GM21390 (cell line): ENCODE data around the gene ABTB2.
A peak's percentile ranks its signal among the peaks of the same experiment; 100 is the strongest.
"Not testable (repeated sequence)": the region's sequence is repeated elsewhere in the genome, so short reads cannot be mapped to it uniquely, and the experiment has no call there.

Experiments used
- ATAC-seq: cut with Tn5 transposase; IDR thresholded peaks from one replicate; pipeline ENCODE4 v1.9.1; 2021; ENCODE audit not compliant: unreplicated experiment

The ABTB2 gene

DNA sequence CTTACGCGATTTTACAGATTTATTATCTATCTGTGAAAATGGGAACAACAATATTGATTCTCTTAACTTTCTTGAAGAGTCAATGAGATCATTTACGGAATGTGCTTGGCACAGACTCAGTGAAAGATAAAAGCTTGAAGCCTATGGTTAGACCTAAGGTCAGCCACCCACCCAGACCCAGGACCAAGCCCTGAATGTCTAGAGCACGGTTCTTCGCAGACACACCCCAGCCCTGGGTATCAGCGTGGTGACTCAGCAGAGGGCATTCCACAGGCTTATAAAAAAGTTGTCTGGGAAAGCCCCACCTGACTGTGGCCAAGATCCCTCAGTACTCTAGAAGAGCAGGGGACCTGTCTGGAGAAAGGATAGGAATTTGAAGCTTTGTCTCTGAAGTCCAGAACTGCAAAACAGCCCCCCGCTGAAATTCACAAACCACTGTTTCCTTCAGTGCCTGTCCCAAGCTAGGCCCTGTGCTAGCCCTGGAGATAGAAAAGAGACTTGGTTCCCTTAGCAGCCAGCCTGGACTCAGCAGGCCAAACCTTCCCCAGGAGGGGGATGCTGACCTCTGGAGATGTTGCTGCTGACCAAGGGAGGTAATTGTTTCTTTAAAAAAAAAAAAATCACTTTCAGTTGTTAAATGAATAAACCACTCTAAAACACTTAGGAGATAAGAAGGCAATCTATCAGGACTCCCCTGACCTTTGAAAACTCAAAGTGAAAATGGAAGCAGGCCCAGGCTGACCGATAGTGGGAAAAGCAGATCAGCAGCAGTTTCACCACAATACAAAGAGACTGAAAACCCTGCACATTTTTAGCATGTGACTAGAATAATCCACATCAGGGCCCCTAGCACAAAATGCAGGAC, 114.0 kb downstream of the ABTB2 start:
- peak; percentile 57 for ATAC-seq

DNA sequence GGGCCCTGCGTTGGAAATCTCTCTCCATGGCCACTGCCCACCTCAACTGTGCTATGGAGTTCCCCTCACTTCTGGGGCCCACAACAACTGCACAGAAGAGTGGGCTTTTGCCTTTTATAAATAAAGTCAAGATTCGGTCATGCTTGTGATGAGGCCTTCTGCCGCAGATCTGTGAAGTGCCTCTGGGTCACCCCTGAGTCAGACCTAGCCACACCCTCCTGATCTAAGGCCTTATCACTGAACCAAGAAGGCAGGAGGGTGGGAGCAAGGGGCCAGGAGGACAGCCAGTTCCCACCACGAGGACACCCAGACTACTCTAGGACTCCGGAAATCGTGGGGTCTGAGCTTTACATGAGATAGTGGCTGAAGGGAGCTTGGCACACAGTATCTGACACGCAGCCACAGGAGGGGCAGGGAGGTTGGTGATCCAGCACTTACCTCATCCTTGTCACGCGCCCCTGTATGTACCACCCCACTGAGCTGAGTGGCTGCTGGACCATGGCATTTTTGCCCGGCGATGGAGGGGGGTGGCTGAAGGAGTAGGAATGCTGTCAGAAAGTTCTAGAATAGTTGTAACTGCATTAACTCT, 115.7 kb downstream of the ABTB2 start:
- peak; percentile 23 for ATAC-seq

DNA sequence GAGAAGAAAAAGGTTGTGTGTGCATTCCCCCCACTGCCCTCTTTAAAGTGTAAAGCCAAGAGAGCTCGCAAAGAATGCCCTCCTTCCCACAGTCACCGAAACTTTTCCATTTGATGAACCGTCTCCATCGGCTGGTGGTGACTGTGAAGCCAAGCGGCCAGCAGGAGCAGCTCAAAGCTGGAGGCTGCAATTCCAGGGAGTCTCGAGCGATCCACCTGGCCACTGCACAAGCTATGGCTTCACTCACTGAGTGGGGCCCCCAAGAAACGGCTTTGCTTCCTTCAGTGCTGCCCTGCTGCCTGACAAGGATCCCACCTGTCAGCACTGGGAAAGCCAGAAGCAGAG, 117.7 kb downstream of the ABTB2 start:
- ATAC-seq = no peak

DNA sequence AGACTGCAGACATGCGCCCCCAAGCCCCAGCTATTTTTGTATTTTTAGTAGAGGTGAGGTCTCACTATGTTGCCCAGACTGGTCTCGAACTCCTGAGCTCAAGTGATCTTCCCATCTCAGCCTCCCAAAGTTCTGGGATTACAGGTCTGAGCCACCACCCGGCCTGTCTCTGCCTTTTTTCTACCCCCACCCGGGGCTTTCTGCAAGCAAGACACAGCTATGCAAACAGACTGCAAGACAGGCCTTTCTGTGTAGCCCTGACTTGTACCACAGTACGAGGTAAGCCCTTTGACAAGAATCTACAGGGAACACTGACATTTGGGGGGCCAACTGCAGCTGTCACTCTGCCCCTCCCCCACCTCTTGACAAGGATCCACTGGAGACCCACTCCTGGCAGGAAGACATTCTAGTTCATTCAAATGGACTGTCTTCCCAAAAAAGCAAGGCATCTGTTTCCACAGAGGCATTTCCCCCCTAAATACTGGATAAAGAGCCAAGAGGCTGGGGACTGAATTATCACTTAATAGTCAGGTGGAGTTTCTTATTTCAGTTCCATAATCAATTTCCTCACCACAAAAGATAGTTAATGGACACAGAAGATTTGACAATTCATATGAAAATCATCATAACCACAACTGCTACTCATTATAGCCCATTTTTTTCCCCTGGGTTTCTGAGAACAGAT, 118.2 kb downstream of the ABTB2 start:
- ATAC-seq = peak; percentile 28

DNA sequence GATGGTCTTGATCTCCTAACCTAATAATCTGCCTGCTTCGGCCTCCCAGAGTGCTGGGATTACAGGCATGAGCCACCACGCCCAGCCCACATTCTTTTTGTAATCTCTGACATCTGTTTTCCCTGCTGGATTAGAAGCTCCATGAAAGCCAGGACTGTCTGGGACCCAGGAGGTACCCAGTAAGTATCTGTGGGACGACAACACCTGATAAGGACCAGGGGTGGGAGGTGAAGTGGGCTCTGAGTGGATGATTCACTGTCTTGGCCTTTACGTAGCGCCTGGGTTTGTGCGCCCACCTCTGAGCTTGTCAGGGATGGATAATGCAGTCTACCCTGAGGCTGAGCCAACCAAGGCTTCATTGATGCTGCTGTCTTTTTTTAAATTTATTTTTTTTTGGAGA, 118.8 kb downstream of the ABTB2 start:
- no peak for ATAC-seq

DNA sequence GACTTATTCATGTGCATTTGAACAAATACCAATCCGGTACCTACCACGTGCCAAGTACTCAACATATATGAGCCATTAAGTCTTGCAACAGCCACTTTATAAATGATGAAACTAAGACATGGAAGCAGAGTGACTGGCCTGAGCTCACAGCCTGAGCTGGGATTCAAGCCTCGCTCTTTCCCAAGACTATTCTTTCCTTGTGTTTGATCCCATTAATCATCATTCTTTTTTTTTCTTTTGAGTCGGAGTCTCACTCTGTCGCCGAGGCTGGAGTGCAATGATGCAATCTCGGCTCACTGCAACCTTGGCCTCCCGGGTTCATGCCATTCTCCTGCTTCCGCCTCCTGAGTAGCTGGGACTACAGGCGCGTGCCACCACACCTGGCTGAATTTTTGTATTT, 119.3 kb downstream of the ABTB2 start:
- no peak for ATAC-seq

DNA sequence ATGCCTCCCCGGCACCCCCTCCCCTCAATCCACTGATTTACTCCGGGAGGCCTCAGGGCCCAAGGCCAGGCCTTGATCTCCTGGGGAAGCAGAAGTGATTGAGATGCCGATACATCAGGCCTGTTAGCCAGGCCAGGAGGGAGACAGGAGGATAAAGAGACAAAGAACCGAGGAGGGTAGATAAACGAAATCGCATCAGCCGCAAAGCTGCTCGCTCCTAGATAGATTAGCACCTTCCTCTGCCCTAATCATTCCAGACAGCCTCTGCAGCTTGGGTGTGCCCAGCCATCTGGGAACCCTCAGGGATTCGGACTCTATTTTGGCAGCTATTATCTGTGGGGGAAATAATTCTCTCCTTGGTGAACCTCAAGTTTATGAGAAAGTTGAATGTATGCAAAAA, 121.2 kb downstream of the ABTB2 start:
- no peak for ATAC-seq

DNA sequence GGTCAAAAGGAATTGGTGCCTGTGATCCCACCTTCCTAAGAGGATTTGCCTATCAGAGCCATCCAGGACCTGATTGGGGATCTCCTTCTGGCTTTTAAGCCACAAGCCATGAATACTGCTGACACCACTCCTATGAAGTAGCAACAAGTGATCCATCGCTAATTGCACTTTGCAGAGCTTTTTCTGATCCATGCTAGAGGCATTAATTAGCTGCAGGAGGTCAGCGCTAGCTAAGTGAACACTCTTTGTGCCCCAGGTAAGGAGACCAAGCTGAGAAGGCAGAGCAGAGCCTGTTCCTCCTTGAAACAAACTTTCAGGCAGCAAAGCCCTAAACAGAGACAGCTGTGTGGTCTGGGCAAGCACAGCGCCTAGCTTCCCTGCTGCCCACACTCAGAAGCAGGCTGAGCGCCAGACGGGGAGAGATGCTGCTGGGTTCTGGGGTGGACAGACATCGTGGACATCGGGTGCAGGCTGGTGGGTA, 122.2 kb downstream of the ABTB2 start:
- no peak for ATAC-seq

DNA sequence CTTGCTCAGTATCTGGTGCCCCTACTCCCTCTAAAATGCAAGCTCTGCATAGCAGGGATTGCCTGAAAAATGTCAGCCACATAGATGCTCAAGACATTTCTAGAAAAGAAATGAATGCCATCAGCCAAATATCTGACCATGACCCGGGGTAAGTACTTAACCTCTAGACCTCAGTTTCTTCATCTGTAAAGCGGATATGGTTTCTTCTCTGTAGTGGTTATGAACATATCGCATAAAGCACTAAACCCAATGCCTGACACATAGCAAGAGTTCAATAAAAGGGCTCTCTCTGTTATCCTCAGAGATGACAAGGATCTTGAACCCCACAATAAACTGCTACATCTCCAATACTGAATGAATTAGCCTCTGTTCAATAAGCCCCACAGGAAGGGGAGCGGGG, 122.6 kb downstream of the ABTB2 start:
- peak; percentile 31 for ATAC-seq

DNA sequence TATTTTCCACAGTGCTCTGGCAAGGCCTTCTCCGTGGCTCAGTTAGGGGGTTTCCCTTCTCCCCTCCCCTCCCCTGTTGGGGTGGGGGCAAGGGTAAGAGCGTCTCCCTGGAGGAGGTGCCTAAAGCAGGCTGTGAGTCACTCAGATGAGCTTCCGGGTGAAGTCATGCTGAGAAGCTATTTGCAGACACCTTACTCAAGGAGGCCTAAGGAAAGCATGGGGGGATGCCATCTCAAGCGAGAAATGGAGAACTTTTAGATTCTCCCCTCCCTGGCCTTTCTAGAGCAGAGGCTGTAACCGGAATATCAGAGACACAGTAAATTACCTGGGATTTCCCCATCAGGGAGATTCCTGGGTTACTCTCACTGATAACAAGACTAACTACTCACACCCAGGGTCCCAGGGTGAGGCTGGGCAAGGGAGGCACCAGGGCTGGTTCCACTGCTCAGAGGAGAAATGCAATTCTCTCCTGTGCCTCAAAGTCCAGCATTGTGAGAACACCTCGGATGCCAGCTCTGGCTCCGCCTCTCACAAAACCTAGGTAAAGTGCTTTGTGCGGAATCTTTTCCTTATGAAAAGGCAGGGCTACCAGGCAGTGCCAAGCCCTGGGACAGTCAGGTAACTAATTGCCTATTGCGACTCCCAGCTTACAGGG, 123.6 kb downstream of the ABTB2 start:
- peak; percentile 78 for ATAC-seq

DNA sequence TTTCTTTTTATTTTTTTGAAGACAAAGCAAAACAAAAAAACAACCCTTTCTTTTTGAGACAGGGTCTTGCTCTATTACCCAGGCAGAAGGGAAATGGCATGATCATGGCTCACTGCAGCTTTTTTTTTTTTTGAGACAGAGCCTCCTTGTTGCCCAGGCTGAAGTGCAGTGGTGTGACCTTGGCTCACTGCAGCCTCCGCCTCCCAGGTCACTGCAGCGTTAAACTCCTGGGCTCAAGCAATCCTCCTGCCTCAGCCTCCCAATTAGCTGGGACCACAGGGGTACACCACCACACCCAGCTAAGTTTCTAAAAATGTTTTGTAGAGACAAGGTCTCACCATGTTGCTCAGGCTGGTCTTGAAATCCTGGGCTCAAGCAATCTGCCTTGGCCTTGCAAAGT, 124.6 kb downstream of the ABTB2 start:
- no peak for ATAC-seq

DNA sequence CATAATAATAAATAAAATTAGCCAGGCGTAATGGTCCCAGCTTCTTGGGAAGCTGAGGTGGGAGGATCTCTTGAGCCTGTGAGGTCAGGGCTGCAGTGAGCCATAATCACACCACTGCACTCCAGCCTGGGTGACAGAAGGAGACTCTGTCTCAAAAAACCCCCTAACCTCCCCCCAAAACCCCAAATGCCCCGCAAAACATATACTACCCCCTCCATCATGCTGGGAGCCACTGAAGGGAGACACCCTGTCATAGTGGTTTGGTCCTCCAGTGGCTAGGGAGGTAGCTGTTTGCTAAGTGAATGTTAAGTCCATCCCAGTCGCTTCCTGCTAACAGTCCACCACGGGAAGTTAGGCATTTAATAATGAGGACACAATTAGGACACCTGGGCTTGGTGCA, 125.0 kb downstream of the ABTB2 start:
- ATAC-seq = no peak

DNA sequence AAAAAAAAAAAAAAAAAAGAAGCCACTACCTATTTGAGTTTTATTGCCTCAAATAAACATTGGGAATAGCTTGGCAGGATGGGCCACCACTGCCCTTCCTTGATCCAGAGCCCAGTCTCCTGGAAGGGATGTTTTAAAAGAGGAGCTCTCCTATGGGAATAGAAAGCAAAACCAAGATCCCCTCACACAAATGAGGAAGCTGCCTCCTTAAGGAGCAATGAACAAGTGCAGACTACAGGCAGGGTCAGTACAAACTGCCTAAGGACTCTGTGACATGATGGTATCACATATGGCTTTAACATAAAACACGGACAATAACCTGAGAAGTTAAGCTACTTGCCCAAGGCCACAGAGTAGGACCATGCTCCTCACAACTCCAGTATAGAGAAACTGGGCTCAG, 131.6 kb downstream of the ABTB2 start:
- ATAC-seq = no peak

DNA sequence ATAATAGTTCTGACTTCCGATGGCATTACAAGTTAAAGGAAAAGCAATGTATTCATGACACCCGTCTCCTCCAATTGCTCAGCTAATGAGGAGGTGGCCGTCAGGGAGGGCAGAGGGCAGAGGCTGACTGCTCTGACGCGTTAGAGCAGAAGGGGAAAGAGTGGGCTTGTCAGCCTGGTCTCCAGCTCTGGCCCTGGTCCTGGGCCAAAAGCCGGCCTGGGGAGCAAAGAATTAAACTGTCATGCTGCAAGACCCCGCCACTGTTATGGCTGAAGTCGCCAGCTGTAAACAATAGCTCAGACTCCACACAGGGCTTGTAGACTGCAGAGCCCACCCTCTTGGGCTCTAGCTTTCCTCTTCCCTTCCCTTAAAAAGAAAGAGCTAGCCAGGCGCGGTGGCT, 132.7 kb downstream of the ABTB2 start:
- ATAC-seq = no peak

DNA sequence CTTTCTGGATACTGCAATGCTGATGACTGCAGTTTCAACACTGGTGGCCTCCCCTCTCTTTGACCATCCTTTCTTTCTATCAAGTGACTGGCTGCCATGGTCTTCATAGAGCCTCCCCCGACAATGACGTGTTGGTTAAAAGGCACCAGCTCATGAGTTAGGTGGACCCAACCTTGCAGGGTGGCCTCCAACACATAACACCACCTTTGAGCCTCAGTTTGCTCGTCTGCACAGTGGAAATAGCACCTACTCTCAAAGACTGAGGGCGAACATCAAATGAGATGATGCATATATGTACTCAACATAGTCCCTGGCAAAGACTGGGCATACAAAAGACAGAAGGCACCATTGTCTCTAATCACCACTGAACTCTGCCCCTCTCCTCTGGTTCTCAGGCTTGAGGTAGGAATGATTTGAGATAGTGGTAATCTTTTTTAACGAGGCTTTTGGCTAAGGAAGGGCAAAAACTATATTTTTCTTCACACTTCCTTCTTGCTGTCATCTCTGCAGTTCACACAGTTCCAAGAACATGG, 133.3 kb downstream of the ABTB2 start:
- ATAC-seq = no peak

DNA sequence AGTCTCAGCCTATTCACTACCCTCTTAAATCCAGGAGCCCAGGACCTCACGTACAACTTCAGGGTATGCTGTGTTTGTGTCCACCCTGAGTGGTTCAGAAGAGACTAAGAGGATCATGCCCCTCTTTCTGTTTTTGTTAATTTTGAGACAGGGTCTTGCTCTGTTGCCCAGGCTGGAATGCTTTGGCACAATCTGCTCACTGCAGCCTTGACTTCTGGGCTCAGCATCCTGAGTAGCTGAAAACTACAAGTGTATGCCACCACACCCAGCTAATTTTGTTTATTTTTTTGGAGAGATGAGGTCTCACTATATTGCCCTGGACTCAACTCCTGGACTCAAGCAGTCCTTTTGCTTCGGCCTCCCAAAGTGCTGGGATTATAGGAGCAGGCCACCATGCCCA, 133.9 kb downstream of the ABTB2 start:
- ATAC-seq = no peak

DNA sequence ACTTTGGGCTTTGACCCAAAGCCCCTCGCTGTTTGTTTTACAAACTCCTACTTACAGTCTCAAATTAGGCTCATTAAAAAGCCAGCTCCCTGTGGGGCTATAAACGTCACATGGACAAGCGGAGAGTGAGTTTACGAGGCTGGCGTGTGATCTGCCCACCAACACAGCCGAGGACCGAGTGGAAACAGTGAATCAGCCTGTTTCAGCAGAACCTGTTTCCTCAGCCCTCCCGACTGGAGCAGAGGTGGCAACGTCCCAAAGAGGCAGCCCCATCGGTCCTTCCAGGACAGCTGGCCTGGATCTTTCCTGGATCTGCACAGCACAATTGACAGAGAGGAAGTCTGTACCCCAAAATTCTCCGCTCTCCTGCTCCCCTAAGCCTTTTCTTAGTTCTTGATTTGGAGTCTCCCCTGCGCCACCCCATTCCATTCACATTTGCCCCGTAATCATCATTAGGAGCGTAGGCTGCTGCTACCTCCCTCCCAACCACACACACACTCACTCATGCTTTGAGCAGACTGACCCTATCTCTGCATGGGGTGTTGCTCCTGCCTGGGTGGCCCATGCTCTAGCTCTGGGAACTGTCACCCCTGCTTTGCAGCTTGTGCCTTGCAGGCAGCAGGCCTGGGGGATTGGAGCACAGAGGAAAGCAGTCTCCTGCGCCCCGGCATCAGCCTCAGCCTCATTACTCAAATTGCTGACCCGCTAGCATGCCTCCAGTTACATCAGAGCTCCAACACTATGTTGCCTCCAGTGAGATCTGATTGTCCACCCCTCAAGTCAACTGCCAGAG, 134.6 kb downstream of the ABTB2 start:
- no peak for ATAC-seq

DNA sequence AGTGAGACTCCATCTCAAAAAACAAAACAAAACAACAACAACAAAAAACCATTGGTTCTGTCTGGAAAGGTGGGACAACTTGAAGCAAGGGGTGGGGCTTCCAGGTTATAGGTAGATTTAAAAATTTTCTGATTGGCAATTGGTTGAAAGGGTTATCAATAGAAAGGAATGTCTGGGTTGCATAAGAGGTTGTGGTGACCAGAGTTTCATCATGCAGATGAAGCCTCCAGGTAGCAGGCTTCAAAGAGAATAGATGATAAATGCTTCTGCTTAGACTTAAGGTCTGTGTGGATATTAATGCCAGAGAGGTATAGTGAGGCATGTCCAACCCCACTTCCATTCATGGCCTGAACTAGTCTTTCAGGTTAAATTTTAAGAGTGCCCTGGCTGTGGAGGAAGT, 135.8 kb downstream of the ABTB2 start:
- ATAC-seq = no peak

DNA sequence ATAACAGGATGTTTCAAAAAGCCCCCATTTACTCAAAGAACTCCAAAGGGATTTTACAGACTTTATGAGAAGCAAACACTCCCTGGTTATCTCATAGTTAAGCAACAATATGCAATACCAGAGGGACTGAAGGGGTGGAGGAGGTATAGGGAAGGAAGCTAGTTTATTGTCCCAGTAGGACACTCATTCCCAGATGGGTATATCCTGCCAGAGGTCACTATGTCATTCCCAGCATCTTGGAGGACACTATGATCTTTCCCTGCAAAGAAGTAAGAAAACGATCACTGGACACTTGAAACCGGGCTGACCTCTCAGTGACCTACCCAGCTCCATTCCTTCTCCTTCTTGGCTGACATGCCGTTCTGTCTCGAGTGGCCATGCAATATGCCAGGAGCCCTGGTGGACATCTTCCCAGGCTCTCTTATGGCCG, 137.9 kb downstream of the ABTB2 start:
- ATAC-seq = no peak

DNA sequence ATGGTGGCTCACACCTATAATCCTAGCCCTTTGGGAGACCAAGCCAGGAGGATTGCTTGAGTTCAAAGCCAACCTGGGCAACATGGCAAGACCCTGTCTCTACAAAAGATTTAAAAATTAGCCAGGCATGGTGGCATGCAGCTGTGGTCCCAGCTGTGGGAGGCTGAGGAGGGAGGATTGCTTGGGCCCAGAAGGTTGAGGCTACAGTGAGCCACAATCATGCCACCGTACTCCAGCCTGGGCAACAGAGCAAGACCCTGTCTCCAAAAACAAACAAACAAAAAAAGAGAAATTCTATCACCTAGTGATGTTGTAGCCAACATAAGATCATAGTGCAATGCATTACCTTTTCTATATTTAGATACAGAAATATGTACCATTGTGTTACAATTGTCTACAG, 138.5 kb downstream of the ABTB2 start:
- ATAC-seq = no peak

DNA sequence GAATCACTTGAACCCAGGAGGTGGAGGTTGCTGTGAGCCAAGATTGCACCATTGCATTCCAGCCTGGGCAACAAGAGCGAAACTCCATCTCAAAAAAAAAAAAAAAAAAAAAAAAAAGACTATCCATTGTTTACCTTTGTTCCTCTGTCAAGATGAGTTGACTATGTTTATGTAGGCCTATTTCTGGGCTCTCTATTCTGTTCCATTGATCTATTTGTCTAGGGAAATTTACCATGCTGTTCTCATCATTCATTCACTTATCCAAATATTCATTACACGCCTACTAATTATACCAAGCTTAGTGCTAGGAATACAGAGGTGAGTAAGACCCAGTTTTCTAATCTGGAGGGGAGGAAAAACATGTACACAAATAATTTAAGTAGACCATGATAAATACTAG, 139.1 kb downstream of the ABTB2 start:
- ATAC-seq = not testable (repeated sequence)
